Spinal cord (tissue), 10 donors: ENCODE measurements around the gene EPHB1. TPM values are rescaled to one million over a fixed set of nuclear protein-coding genes. Genes with fewer than 3 reads are reported as not detected.
A peak's percentile ranks its signal among the peaks of the same experiment; 100 is the strongest.

ENCODE experiments used
- DNase-seq, 6 donors: peaks; one replicate each; pipeline versions ENCODE4 v3.0.0 to v3.0.0-alpha.2; 2013 to 2015; ENCODE audit warnings: low spot score in 6 of 6, low read depth in 4 of 6
- H3K27ac ChIP-seq: one replicate; pipeline ENCODE4 v1.5.1; 2013; ENCODE audit warnings: low read depth, low read length, control low read depth
- H3K27me3 ChIP-seq: one replicate; pipeline ENCODE4 v1.6.1; 2013; ENCODE audit warnings: low read length; ENCODE audit not compliant: control insufficient read depth, insufficient read depth
- H3K36me3 ChIP-seq: one replicate; pipeline ENCODE4 v1.6.1; 2013; ENCODE audit warnings: low read length; ENCODE audit not compliant: control insufficient read depth, insufficient read depth
- H3K4me1 ChIP-seq: one replicate; pipeline ENCODE4 v1.6.1; 2013; ENCODE audit warnings: low read length; ENCODE audit not compliant: control insufficient read depth, insufficient read depth
- H3K4me3 ChIP-seq: one replicate; pipeline ENCODE4 v1.5.1; 2013; ENCODE audit warnings: low read depth, low read length, control low read depth
- H3K9me3 ChIP-seq: one replicate; pipeline ENCODE4 v1.6.1; 2013; ENCODE audit warnings: low read length; ENCODE audit not compliant: control insufficient read depth, insufficient read depth
- WGBS: methylation state at CpG from one replicate; pipeline ENCODE4 v1.1.5; 2013; ENCODE audit warnings: missing lambda C conversion rate; ENCODE audit not compliant: insufficient coverage; 5-methylcytosine and 5-hydroxymethylcytosine counted together
- polyA plus RNA-seq, 2 donors: library from polyadenylated mRNA; unstranded; fragments of 120-200 nt; gene quantifications; one replicate each; pipeline ENCODE4 v1.2.1, GENCODE V29; 2013; ENCODE audit not compliant: insufficient read length in 2 of 2
- total RNA-seq, 2 donors: library from RNA; depleted of rRNA in 1 of 2; stranded (reverse); fragments of 120-200 nt in 1 of 2; fragments of >200 nt in 1 of 2; gene quantifications; one replicate each; pipeline versions ENCODE4 v1.2.3 to v1.2.4, GENCODE V29; 2013 to 2014
- donor health status: healthy.

Gene EPHB1
- total and polyA plus RNA-seq, 4 donors = 10.0 to 47.6 (median 22.8) TPM

GRCh38 chr3:135134684-135135075, 339.6 kb downstream of the EPHB1 start:
- H3K4me1 ChIP-seq = peaks cover 6% of the 10 kb centered on the region
- H3K9me3 ChIP-seq = no peaks in the 10 kb centered on the region
- peaks cover 3% of the 10 kb centered on the region for H3K36me3 ChIP-seq
- no peaks in the 10 kb centered on the region for H3K27me3 ChIP-seq
- no peak overlapping the region for H3K4me3 ChIP-seq
- 78% methylated on average over 3 of the region's 3 CpGs for WGBS
- H3K27ac ChIP-seq = no peak overlapping the region
- DNase-seq = peak in 1 of 6 donors; percentile 92

- H3K4me1 ChIP-seq = peaks cover 6% of the 10 kb centered on the region
- DNase-seq = no peak
- H3K27ac ChIP-seq = no peak overlapping the region
- H3K36me3 ChIP-seq = peaks cover 3% of the 10 kb centered on the region
- H3K9me3 ChIP-seq = no peaks in the 10 kb centered on the region
- no CpG with 5 or more reads among the region's 1 CpG for WGBS
- H3K4me3 ChIP-seq = no peak overlapping the region
- H3K27me3 ChIP-seq = no peaks in the 10 kb centered on the region
Observed at GRCh38 chr3:135135445-135135844, 340.4 kb downstream of the EPHB1 start.

GRCh38 chr3:135136361-135137100, 341.5 kb downstream of the EPHB1 start:
- no peak overlapping the region for H3K27ac ChIP-seq
- WGBS = 100% methylated on average over 1 of the region's 3 CpGs

GRCh38 chr3:135137296-135137695, 342.2 kb downstream of the EPHB1 start:
- peaks cover 17% of the 10 kb centered on the region for H3K4me1 ChIP-seq
- no peaks in the 10 kb centered on the region for H3K9me3 ChIP-seq
- H3K4me3 ChIP-seq = no peak overlapping the region
- peaks cover 3% of the 10 kb centered on the region for H3K36me3 ChIP-seq
- H3K27ac ChIP-seq = no peak overlapping the region
- no peaks in the 10 kb centered on the region for H3K27me3 ChIP-seq
- 100% methylated on average over 1 of the region's 2 CpGs for WGBS
- DNase-seq = no peak

More at GRCh38 chr3:135136361-135137100, 341.5 kb downstream of the EPHB1 start:
- Histone ChIP-seq H3K4me3 (no peak overlapping the region), H3K27me3 (no peaks in the 10 kb centered on the region), H3K36me3 (peaks cover 3% of the 10 kb centered on the region), H3K4me1 (peaks cover 15% of the 10 kb centered on the region), H3K9me3 (no peaks in the 10 kb centered on the region)
- no peak for DNase-seq

GRCh38 chr3:135138776-135139175, 343.7 kb downstream of the EPHB1 start:
- 57% methylated on average over 1 of the region's 4 CpGs for WGBS
- Histone ChIP-seq H3K27ac (no peak overlapping the region), H3K4me3 (no peak overlapping the region), H3K36me3 (no peaks in the 10 kb centered on the region), H3K4me1 (peaks cover 12% of the 10 kb centered on the region), H3K27me3 (no peaks in the 10 kb centered on the region), H3K9me3 (no peaks in the 10 kb centered on the region)
- DNase-seq = no peak

- peak in 2 of 6 donors; percentile 53 to 67 for DNase-seq
- 60% methylated on average over 1 of the region's 3 CpGs for WGBS
- H3K4me3 ChIP-seq = no peak overlapping the region
Observed at GRCh38 chr3:135140591-135140990, 345.5 kb downstream of the EPHB1 start.

GRCh38 chr3:135141160-135141559, 346.1 kb downstream of the EPHB1 start:
- Histone ChIP-seq H3K9me3 (no peaks in the 10 kb centered on the region), H3K4me3 (no peak overlapping the region), H3K27me3 (no peaks in the 10 kb centered on the region), H3K27ac (no peak overlapping the region), H3K4me1 (peaks cover 12% of the 10 kb centered on the region), H3K36me3 (no peaks in the 10 kb centered on the region)
- 44% methylated on average over 5 of the region's 5 CpGs for WGBS
- DNase-seq = peak in 2 of 6 donors; percentile 44 to 62

More at GRCh38 chr3:135140591-135140990, 345.5 kb downstream of the EPHB1 start:
- Histone ChIP-seq H3K36me3 (no peaks in the 10 kb centered on the region), H3K27me3 (no peaks in the 10 kb centered on the region), H3K4me1 (peaks cover 12% of the 10 kb centered on the region), H3K27ac (no peak overlapping the region), H3K9me3 (no peaks in the 10 kb centered on the region)

GRCh38 chr3:135141672-135142071, 346.6 kb downstream of the EPHB1 start:
- H3K36me3 ChIP-seq = no peaks in the 10 kb centered on the region
- no peak for DNase-seq
- H3K4me3 ChIP-seq = no peak overlapping the region
- H3K4me1 ChIP-seq = peaks cover 12% of the 10 kb centered on the region
- no peak overlapping the region for H3K27ac ChIP-seq
- no peaks in the 10 kb centered on the region for H3K9me3 ChIP-seq
- no peaks in the 10 kb centered on the region for H3K27me3 ChIP-seq
- 53% methylated on average over 2 of the region's 2 CpGs for WGBS

- 84% methylated on average over 5 of the region's 5 CpGs for WGBS
- Histone ChIP-seq H3K9me3 (no peaks in the 10 kb centered on the region), H3K36me3 (no peaks in the 10 kb centered on the region), H3K4me1 (peaks cover 12% of the 10 kb centered on the region), H3K27me3 (no peaks in the 10 kb centered on the region), H3K27ac (no peak overlapping the region), H3K4me3 (no peak overlapping the region)
- DNase-seq = no peak
Observed at GRCh38 chr3:135142530-135142929, 347.5 kb downstream of the EPHB1 start.

- Histone ChIP-seq H3K4me3 (no peak overlapping the region), H3K9me3 (no peaks in the 10 kb centered on the region), H3K27me3 (no peaks in the 10 kb centered on the region), H3K27ac (no peak overlapping the region), H3K36me3 (no peaks in the 10 kb centered on the region), H3K4me1 (peaks cover 12% of the 10 kb centered on the region)
- no peak for DNase-seq
- WGBS = 100% methylated on average over 2 of the region's 2 CpGs
Observed at GRCh38 chr3:135143474-135143873, 348.4 kb downstream of the EPHB1 start.
